Heart left ventricle (tissue), 16 donors: ENCODE measurements around the gene CCDC134. TPM values are rescaled to one million over a fixed set of nuclear protein-coding genes. Genes with fewer than 3 reads are reported as not detected.

Source experiments
- ATAC-seq, 4 donors: fragments of 200-7000 bp; cut with Tn5 transposase; one replicate each; pipeline ENCODE4 v1.9.1; 2020 to 2022; ENCODE audit warnings: moderate library complexity in 4 of 4, mild to moderate bottlenecking in 3 of 4, moderate number of reproducible peaks in 1 of 4
- DNase-seq, 5 donors: peaks; one replicate each; pipeline ENCODE4 v3.0.0-alpha.2; 2020
- H3K27ac ChIP-seq, 12 donors: fragments of 200-600 bp; sonication (generic) in 4 of 12; one replicate each; pipeline versions ENCODE4 v1.5.0 to v1.8.0; 2016 to 2022; ENCODE audit warnings: mild to moderate bottlenecking in 2 of 12
- H3K27me3 ChIP-seq, 9 donors: fragments of 200-600 bp; sonication (generic) in 2 of 9; one replicate each; pipeline versions ENCODE4 v1.5.1 to v1.8.0; 2016 to 2022; ENCODE audit warnings: mild to moderate bottlenecking in 3 of 9
- H3K36me3 ChIP-seq, 9 donors: fragments of 200-600 bp; sonication (generic) in 2 of 9; one replicate each; pipeline versions ENCODE4 v1.5.0 to v1.8.0; 2018 to 2022; ENCODE audit warnings: mild to moderate bottlenecking in 2 of 9
- H3K4me1 ChIP-seq, 12 donors: fragments of 200-600 bp; sonication (generic) in 4 of 12; one replicate each; pipeline versions ENCODE4 v1.5.0 to v1.8.0; 2016 to 2022; ENCODE audit warnings: mild to moderate bottlenecking in 3 of 12
- H3K4me3 ChIP-seq, 12 donors: fragments of 200-600 bp; sonication (generic) in 4 of 12; one replicate each; pipeline versions ENCODE4 v1.5.0 to v1.8.0; 2017 to 2022; ENCODE audit warnings: mild to moderate bottlenecking in 9 of 12, moderate library complexity in 4 of 12
- H3K9me3 ChIP-seq, 12 donors: fragments of 200-600 bp; sonication (generic) in 4 of 12; one replicate each; pipeline versions ENCODE4 v1.5.0 to v1.8.0; 2016 to 2022; ENCODE audit warnings: mild to moderate bottlenecking in 1 of 12
- CTCF ChIP-seq, 12 donors: fragments of 200-600 bp; sonication (generic) in 4 of 12; IDR thresholded peaks; one replicate each; pipeline versions ENCODE4 v1.5.0 to v1.8.0; 2018 to 2022; ENCODE audit warnings: antibody characterized with exemption in 12 of 12, mild to moderate bottlenecking in 5 of 12
- POLR2A ChIP-seq, 2 donors: fragments of 450-650 bp; IDR thresholded peaks; one replicate each; pipeline ENCODE4 v1.6.1; 2017; ENCODE audit warnings: antibody characterized with exemption in 2 of 2, mild to moderate bottlenecking in 2 of 2, moderate library complexity in 2 of 2
- WGBS, 4 donors: extraction: QIAGEN DNeasy Blood & Tissue Kit in 2 of 4; methylation state at CpG; one replicate each; pipeline versions ENCODE4 v1.1.5 to v1.1.7; 2013 to 2018; 5-methylcytosine and 5-hydroxymethylcytosine counted together
- intact Hi-C, 10 donors: fragments of 100-400 bp; cut with DNase I; formaldehyde crosslinking; loops; one replicate each; pipeline versions ENCODE4 v1.11.1 to v1.14.2; 2022
- polyA plus RNA-seq, 2 donors: library from polyadenylated mRNA; stranded (reverse); fragments of 200-250 nt; gene quantifications; one replicate each; pipeline ENCODE4 v1.2.3, GENCODE V29; 2013
- total RNA-seq, 9 donors: library from RNA; depleted of rRNA in 2 of 9; stranded (reverse); fragments of >200 nt in 2 of 9; fragmentation: NEBNext Ultra II Directional in 3 of 9; extraction: Animal tissue kit (Norgen Biotek cat#: 25700) in 3 of 9; gene quantifications; one replicate each; pipeline versions ENCODE4 v1.1.0 to v1.2.4, GENCODE V29; 2016 to 2023
- donor health status: ischemic (EF 13 %, LVEDD 7.1; RV severe dilation, severe dysfunction).
- donor health status: healthy with polysubstance abuse.
- donor health status: DM: no; HTN: yes; CAD: no.
- donor health status: DM: no; HTN: no; CAD: no.
- donor health status: ischemic (EF 25% LVEDD 6.9; RV normal size, moderate dysfunction).
- donor health status: ischemic (EF 25% LVEDD 5.7; RV mildly dilated, moderate dysfunction).
- donor health status: healthy.
- donor health status: DM: yes; HTN: yes; CAD: no.
- donor health status: ischemic (EF 35%, LVEDD 5.7; RV mildly dilated, moderate dysfunction).
- donor health status: nonischemic (EF 11% LVEDD 7.7; RV severe dilation, severe dysfunction).
- donor health status: DM: yes; HTN: yes; CAD: no.
- donor health status: PGD.
- donor health status: ischemic (EF 29% LVEDD 5.4; RV normal size, mild dysfunction).
- donor health status: nonischemic (EF 23%, LVEDD 6.1; RV moderate dilation, normal function).

CCDC134 gene
- total and polyA plus RNA-seq, 11 donors = 2.2 to 10.2 (median 3.5) TPM

DNA sequence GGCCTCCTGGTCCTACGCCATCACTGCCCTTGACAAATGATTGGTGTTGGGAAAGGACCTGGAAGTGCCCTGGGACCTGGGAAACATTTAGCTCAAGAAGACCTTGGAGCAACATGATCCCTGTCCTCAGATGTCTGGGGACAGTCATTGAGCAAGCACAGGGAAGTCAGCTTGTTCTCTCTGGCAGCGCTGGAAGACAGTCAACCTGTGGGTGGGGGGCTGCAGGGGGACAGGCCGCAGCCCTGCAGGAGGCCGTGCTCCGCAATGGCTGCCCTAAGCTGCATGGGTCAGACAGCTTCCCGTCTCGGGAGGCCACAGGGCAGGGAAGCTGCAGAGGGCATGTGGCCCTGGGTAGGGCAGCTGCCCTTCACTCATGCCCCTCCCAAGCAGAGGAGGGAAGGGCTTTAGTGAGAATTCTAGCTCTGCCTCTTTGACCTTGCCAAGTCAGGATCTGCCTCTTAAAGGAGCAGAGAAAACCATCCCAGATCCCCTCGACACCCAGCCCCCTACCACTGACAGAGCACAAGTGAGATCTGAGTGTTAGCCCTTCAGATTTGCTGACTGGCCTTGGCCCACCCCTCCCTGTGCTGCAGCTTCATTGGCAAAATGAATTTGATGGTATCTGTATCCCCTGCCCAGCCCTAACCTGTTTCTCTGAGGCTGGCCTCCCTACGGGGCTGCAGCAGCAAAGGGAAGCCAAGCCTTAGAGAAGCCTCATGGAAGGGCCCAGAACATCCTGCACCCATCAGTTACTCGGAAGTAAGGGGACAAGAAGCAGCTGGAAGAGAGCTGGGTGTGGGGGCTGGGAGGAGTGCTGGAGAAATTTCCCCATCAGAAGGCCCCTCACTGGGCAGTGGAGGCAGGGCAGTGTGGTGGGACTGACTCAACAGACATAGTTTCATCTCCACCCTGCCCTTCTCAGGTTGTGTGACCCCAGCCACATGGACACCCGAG lies 26.2 kb downstream of the CCDC134 start:
- Histone ChIP-seq H3K36me3 (peaks cover 0 to 5% (median 0%) of the 10 kb centered on the region in 9 donors), H3K4me1 (peaks cover 3 to 30% (median 22%) of the 10 kb centered on the region in 12 donors), H3K27ac (peak overlapping the region in 10 of 12 donors; percentile 3 to 72 (median 64)), H3K9me3 (no peaks in the 10 kb centered on the region), H3K4me3 (no peak overlapping the region), H3K27me3 (no peaks in the 10 kb centered on the region)
- peak; percentile 32 to 71 (median 55) for ATAC-seq
- intact Hi-C loops = loop anchor here in 3 of 10 donors (5.0 to 10.0 kb wide), 2 partner anchors 132 to 134 kb away; partner anchors contain the start of gene MEI1 (in 2 of the 3)
- TF ChIP-seq POLR2A (IDR thresholded peaks at IDR 0.05) (no peak), CTCF (IDR thresholded peaks at IDR 0.05) (no peak)
- WGBS, 4 donors = 56 to 67% (median 59%) methylated on average over 10 to 11 of the region's 11 CpGs
- peak in 2 of 5 donors; percentile 22 to 41 for DNase-seq

DNA sequence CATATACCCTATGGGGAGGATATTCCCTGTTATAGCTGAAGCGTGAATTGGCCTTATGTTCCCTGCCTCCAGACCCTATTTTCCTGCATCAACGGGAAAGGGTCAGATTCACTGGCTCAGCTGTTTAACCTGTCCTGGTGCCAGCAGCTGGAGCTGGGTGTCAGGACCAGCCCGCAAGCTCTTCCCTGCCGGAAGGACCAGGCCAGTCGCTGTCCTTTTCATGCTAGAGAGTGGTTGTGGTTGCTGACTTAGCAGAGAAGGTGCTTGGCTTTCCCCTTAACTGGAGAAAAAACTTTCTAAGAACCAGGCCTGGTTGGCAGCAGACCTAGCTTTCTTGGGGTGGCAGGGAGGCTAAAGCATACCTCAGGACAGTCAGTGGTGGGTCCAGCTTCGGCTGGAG lies 27.2 kb downstream of the CCDC134 start:
- no peak overlapping the region for H3K4me3 ChIP-seq
- peaks cover 0 to 5% (median 0%) of the 10 kb centered on the region in 9 donors for H3K36me3 ChIP-seq
- WGBS, 4 donors = 84 to 90% (median 87%) methylated on average over 5 to 6 of the region's 6 CpGs
- intact Hi-C loops = loop anchor here in 3 of 10 donors (5.0 to 10.0 kb wide), 2 partner anchors 133 to 135 kb away; partner anchors contain the start of gene MEI1 (in 2 of the 3)
- TF ChIP-seq CTCF (IDR thresholded peaks at IDR 0.05) (no peak), POLR2A (IDR thresholded peaks at IDR 0.05) (no peak)
- ATAC-seq (no peak), DNase-seq (no peak)
- no peak overlapping the region for H3K27ac ChIP-seq
- peaks cover 3 to 36% (median 25%) of the 10 kb centered on the region in 12 donors for H3K4me1 ChIP-seq
- no peaks in the 10 kb centered on the region for H3K9me3 ChIP-seq
- H3K27me3 ChIP-seq = no peaks in the 10 kb centered on the region

DNA sequence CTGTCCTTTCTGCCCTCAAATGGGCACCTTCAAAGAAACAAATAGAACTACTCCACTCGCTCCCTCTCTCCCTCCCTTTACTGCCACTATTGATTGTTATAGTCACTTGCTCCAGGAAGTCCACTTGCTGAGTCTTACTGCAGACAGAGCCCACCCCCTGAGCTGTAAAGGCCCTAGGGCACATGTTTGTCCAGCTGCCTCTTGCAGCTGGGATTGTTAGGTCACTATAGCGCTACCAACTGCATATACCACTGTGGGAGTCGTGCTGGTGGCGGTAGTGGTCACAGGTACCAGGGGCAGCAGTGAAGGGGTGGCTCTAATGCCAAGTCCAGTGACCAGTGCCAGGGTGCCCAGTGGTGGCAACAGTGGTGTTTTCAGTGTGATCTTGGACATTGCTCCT lies 28.0 kb downstream of the CCDC134 start:
- WGBS, 4 donors = 94 to 98% (median 96%) methylated on average over 4 of the region's 4 CpGs
- intact Hi-C loops = loop anchor here in 3 of 10 donors (5.0 to 10.0 kb wide), 2 partner anchors 134 to 136 kb away; partner anchors contain the start of gene MEI1 (in 2 of the 3)
- DNase-seq (no peak), ATAC-seq (no peak)
- H3K4me1 ChIP-seq = peaks cover 3 to 36% (median 25%) of the 10 kb centered on the region in 12 donors
- TF ChIP-seq CTCF (IDR thresholded peaks at IDR 0.05) = no peak
- no peak for TF ChIP-seq POLR2A (IDR thresholded peaks at IDR 0.05)
- H3K27me3 ChIP-seq = no peaks in the 10 kb centered on the region
- H3K36me3 ChIP-seq = peaks cover 0 to 4% (median 0%) of the 10 kb centered on the region in 9 donors
- no peak overlapping the region for H3K4me3 ChIP-seq
- H3K27ac ChIP-seq = no peak overlapping the region
- no peaks in the 10 kb centered on the region for H3K9me3 ChIP-seq

GRCh38 chr22:41830174-41830573 lies 29.7 kb downstream of the CCDC134 start:
- Histone ChIP-seq H3K36me3 (peaks cover 0 to 2% (median 0%) of the 10 kb centered on the region in 9 donors), H3K27ac (no peak overlapping the region), H3K27me3 (no peaks in the 10 kb centered on the region), H3K4me3 (no peak overlapping the region), H3K9me3 (no peaks in the 10 kb centered on the region), H3K4me1 (peaks cover 3 to 47% (median 31%) of the 10 kb centered on the region in 12 donors)
- DNase-seq = no peak
- ATAC-seq = no peak
- intact Hi-C loops = loop anchor here in 3 of 10 donors (2.0 to 10.0 kb wide), 5 partner anchors 29 to 245 kb away; partner anchors contain the start of genes CCDC134 (in 1 of the 3), MEI1 (in 1 of the 3), NAGA (in 1 of the 3) and PHETA2 (in 1 of the 3)
- WGBS, 4 donors = 94 to 98% (median 95%) methylated on average over 3 of the region's 3 CpGs
- TF ChIP-seq CTCF (IDR thresholded peaks at IDR 0.05) = no peak
- TF ChIP-seq POLR2A (IDR thresholded peaks at IDR 0.05) = no peak
